H1 (cell line): ENCODE measurements around the gene FTL. TPM values are rescaled to one million over a fixed set of nuclear protein-coding genes. Genes with fewer than 3 reads are reported as not detected.
A peak's percentile ranks its signal among the peaks of the same experiment; 100 is the strongest.

Source experiments
- CTCF ChIA-PET: fragments of 300-600 bp; sonication (Branson Sonifier 250); formaldehyde crosslinking; loops from one replicate; lab custom pipeline; 2021; ENCODE audit not compliant: partially characterized antibody; lab: Charles Lee
- POLR2A ChIA-PET: fragments of 300-600 bp; sonication (Branson Sonifier 250); formaldehyde crosslinking; loops from one replicate; lab custom pipeline; 2021; ENCODE audit warnings: inconsistent platforms; ENCODE audit not compliant: partially characterized antibody; lab: Charles Lee
- DNase-seq, 2 experiments: peaks; one replicate each; pipeline versions ENCODE4 v3.0.0 to v3.0.0-alpha.2; 2010 to 2022; ENCODE audit warnings: low spot score in 2 of 2, low read depth in 1 of 2, mixed read lengths in 1 of 2
- FAIRE-seq: peaks from 2 replicates; lab custom pipeline; 2011; peaks lifted over from hg19 to GRCh38; lab: Jason Lieb, UNC
- H2AFZ ChIP-seq: 2 replicates; pipeline ENCODE4 v1.8.1; 2012; ENCODE audit warnings: low read length, inconsistent platforms
- H2AK5ac ChIP-seq: 2 replicates; pipeline ENCODE4 v1.6.1; 2013; ENCODE audit warnings: low read depth, low read length
- H2BK120ac ChIP-seq: replicated peaks from 2 replicates; pipeline ENCODE3; 2013; ENCODE audit warnings: low read depth, low read length, inconsistent platforms
- H2BK12ac ChIP-seq: 2 replicates; pipeline ENCODE4 v1.6.1; 2013; ENCODE audit warnings: low read depth, low read length
- H2BK15ac ChIP-seq: 2 replicates; pipeline ENCODE4 v1.6.1; 2013; ENCODE audit warnings: low read length
- H2BK20ac ChIP-seq: 2 replicates; pipeline ENCODE4 v1.6.1; 2013; ENCODE audit warnings: low read length
- H2BK5ac ChIP-seq: 2 replicates; pipeline ENCODE4 v1.6.1; 2013; ENCODE audit warnings: low read depth, low read length
- H3K14ac ChIP-seq: 2 replicates; pipeline ENCODE4 v1.6.1; 2013; ENCODE audit warnings: inconsistent platforms; ENCODE audit not compliant: insufficient read length
- H3K18ac ChIP-seq: 2 replicates; pipeline ENCODE4 v1.6.1; 2013; ENCODE audit warnings: low read length; ENCODE audit errors: extremely low read depth
- H3K23ac ChIP-seq: 2 replicates; pipeline ENCODE4 v1.6.1; 2013; ENCODE audit warnings: inconsistent platforms; ENCODE audit not compliant: insufficient read length
- H3K23me2 ChIP-seq: 2 replicates; pipeline ENCODE4 v1.6.1; 2013; ENCODE audit warnings: low read depth, low read length
- H3K27ac ChIP-seq: 2 replicates; pipeline ENCODE4 v1.6.1; 2011; ENCODE audit warnings: low read depth, low read length, inconsistent platforms
- H3K27me3 ChIP-seq, 4 experiments: replicated peaks in 1 of 4; 1 replicate in 1 of 4; 2 replicates in 3 of 4; pipeline versions ENCODE4 v1.6.1 to v1.8.1; 2011 to 2013; ENCODE audit warnings: low read length in 3 of 4, mild to moderate bottlenecking in 3 of 4, inconsistent platforms in 2 of 4, mixed read lengths in 2 of 4, moderate library complexity in 1 of 4; ENCODE audit not compliant: control insufficient read depth in 3 of 4, insufficient read depth in 3 of 4; ENCODE audit errors: extremely low read depth in 1 of 4
- H3K36me3 ChIP-seq, 4 experiments: 2 replicates each; pipeline versions ENCODE4 v1.6.1 to v1.8.1; 2011 to 2013; ENCODE audit warnings: mild to moderate bottlenecking in 4 of 4, low read length in 3 of 4, moderate library complexity in 2 of 4, control low read depth in 1 of 4, inconsistent platforms in 1 of 4; ENCODE audit not compliant: insufficient read depth in 4 of 4, control insufficient read depth in 2 of 4
- H3K4ac ChIP-seq: replicated peaks from 2 replicates; pipeline ENCODE3; 2013; ENCODE audit warnings: low read length, low read depth, mixed read lengths, inconsistent platforms; ENCODE audit not compliant: insufficient read length
- H3K4me1 ChIP-seq, 4 experiments: replicated peaks in 1 of 4; 1 replicate in 1 of 4; 2 replicates in 3 of 4; pipeline versions ENCODE4 v1.6.1 to v1.8.1; 2011 to 2013; ENCODE audit warnings: low read length in 3 of 4, inconsistent platforms in 2 of 4, mixed read lengths in 1 of 4; ENCODE audit not compliant: insufficient read depth in 4 of 4, control insufficient read depth in 3 of 4
- H3K4me2 ChIP-seq, 2 experiments: 2 replicates each; pipeline versions ENCODE4 v1.6.1 to v1.8.1; 2011 to 2013; ENCODE audit warnings: low read depth in 2 of 2, low read length in 2 of 2, control low read depth in 1 of 2, inconsistent platforms in 1 of 2, mild to moderate bottlenecking in 1 of 2; ENCODE audit not compliant: insufficient read depth in 1 of 2
- H3K4me3 ChIP-seq, 4 experiments: fragments of 200-600, 300-600 bp in 1 of 4; sonication (generic), shearing (Covaris generic), sonication (Bioruptor Twin) in 1 of 4; 2 replicates each; pipeline versions ENCODE4 v1.5.1 to v1.8.1; 2011 to 2016; ENCODE audit warnings: low read length in 4 of 4, low read depth in 3 of 4, control low read depth in 2 of 4, inconsistent platforms in 2 of 4, mild to moderate bottlenecking in 2 of 4, mixed read lengths in 1 of 4, moderate library complexity in 1 of 4; ENCODE audit not compliant: insufficient read depth in 2 of 4; ENCODE audit errors: extremely low read depth in 1 of 4
- H3K56ac ChIP-seq: replicated peaks from 2 replicates; pipeline ENCODE3; 2013; ENCODE audit warnings: low read depth, mild to moderate bottlenecking, mixed read lengths, low read length, inconsistent platforms; ENCODE audit not compliant: insufficient read length
- H3K79me1 ChIP-seq: 2 replicates; pipeline ENCODE4 v1.6.1; 2013; ENCODE audit warnings: low read depth, low read length, control low read depth
- H3K79me2 ChIP-seq, 2 experiments: 2 replicates each; pipeline versions ENCODE4 v1.6.1 to v1.8.1; 2012 to 2013; ENCODE audit warnings: low read length in 2 of 2, mild to moderate bottlenecking in 2 of 2, inconsistent platforms in 1 of 2; ENCODE audit not compliant: insufficient read depth in 2 of 2, control insufficient read depth in 1 of 2
- H3K9ac ChIP-seq, 4 experiments: replicated peaks in 1 of 4; 1 replicate in 1 of 4; 2 replicates in 3 of 4; pipeline versions ENCODE4 v1.6.1 to v1.8.1; 2011 to 2013; ENCODE audit warnings: low read depth in 3 of 4, low read length in 3 of 4, control low read depth in 2 of 4, mild to moderate bottlenecking in 2 of 4, moderate library complexity in 2 of 4, inconsistent platforms in 1 of 4; ENCODE audit errors: extremely low read depth in 1 of 4
- H3K9me3 ChIP-seq, 2 experiments: 2 replicates each; pipeline versions ENCODE4 v1.6.1 to v1.8.1; 2012 to 2013; ENCODE audit warnings: mild to moderate bottlenecking in 2 of 2, moderate library complexity in 2 of 2, control low read depth in 1 of 2, inconsistent platforms in 1 of 2, low read depth in 1 of 2, low read length in 1 of 2, mixed read lengths in 1 of 2; ENCODE audit not compliant: insufficient read depth in 2 of 2
- H4K20me1 ChIP-seq, 2 experiments: replicated peaks in 1 of 2; 2 replicates each; pipeline versions ENCODE3 to v1.8.1; 2011 to 2013; ENCODE audit warnings: inconsistent platforms in 2 of 2, low read length in 2 of 2, mild to moderate bottlenecking in 1 of 2; ENCODE audit not compliant: insufficient read depth in 2 of 2, control insufficient read depth in 1 of 2
- H4K5ac ChIP-seq: 2 replicates; pipeline ENCODE4 v1.6.1; 2013; ENCODE audit warnings: low read length, low read depth, mixed read lengths, inconsistent platforms; ENCODE audit not compliant: insufficient read length
- H4K8ac ChIP-seq: 2 replicates; pipeline ENCODE4 v1.8.0; 2013; ENCODE audit warnings: mild to moderate bottlenecking, moderate library complexity, low read length, inconsistent platforms; ENCODE audit not compliant: insufficient read depth; ENCODE audit errors: extremely low read depth
- H4K91ac ChIP-seq: replicated peaks from 2 replicates; pipeline ENCODE3; 2013; ENCODE audit warnings: low read length, mixed read lengths, inconsistent platforms; ENCODE audit not compliant: insufficient read length
- POU5F1 ChIP-seq: IDR thresholded peaks from 2 replicates; pipeline ENCODE4 v1.6.1; 2011; ENCODE audit warnings: low read depth, mild to moderate bottlenecking, low read length, moderate library complexity
- SIN3A ChIP-seq, 2 experiments: IDR thresholded peaks in 1 of 2; conservative IDR thresholded peaks in 1 of 2; 2 replicates each; pipeline ENCODE4 v1.6.1; 2011 to 2012; ENCODE audit warnings: low read length in 2 of 2, improper control_type of control experiment in 1 of 2, low read depth in 1 of 2, mild to moderate bottlenecking in 1 of 2
- WGBS, 2 experiments: shearing (Covaris generic) in 1 of 2; methylation state at CpG; one replicate each; pipeline versions ENCODE4 v1.1.6 to v1.1.7; 2013 to 2015; ENCODE audit warnings: low lambda C conversion rate in 2 of 2, mixed read lengths in 2 of 2, inconsistent platforms in 1 of 2, low coverage in 1 of 2, missing lambda C conversion rate in 1 of 2; ENCODE audit not compliant: insufficient replicate concordance in 2 of 2, insufficient coverage in 1 of 2, insufficient read length in 1 of 2; ENCODE audit errors: extremely low coverage in 1 of 2, missing lambda C conversion rate in 1 of 2; 5-methylcytosine and 5-hydroxymethylcytosine counted together
- polyA plus RNA-seq, 7 experiments: library from polyadenylated mRNA; depleted of rRNA in 3 of 7; stranded (reverse) in 5 of 7; unstranded in 2 of 7; fragments of >200 nt in 5 of 7; fragments of 200-250 nt in 2 of 7; gene quantifications; 1 replicate in 5 of 7; 2 replicates in 1 of 7; 4 replicates in 1 of 7; pipeline versions ENCODE4 v1.2.1 to v1.2.3, GENCODE V29; 2011 to 2013; ENCODE audit warnings: missing spikeins in 2 of 7, mixed read lengths in 2 of 7
- total RNA-seq: library from RNA; stranded (reverse); fragmentation: NEBNext Ultra II Directional; extraction: Animal tissue kit (Norgen Biotek cat#: 25700); gene quantifications from 2 replicates; pipeline ENCODE4 v1.2.1, GENCODE V29; 2021

The FTL gene
- total and polyA plus RNA-seq, 2 of the 8 experiments (the other 6 are each of a cell fraction or from before 2014, with no cell fraction given): 1,751 to 2,427 TPM

GRCh38 chr19:48966541-48967345 lies 1.6 kb downstream of the FTL start:
- Histone ChIP-seq H3K79me2 (peaks cover 0 to 13% of the 10 kb centered on the region in 2 experiments; a peak in 2 of 4 replicates), H2AK5ac (no peak overlapping the region), H4K5ac (no peak overlapping the region), H4K8ac (no peak overlapping the region), H3K27me3 (no peaks in the 10 kb centered on the region), H3K9ac (no peak overlapping the region), H3K4ac (no peak overlapping the region), H4K91ac (no peak overlapping the region), H3K4me1 (peaks cover 4 to 20% (median 13%) of the 10 kb centered on the region in 4 experiments), H4K20me1 (peaks cover 3 to 15% of the 10 kb centered on the region in 2 experiments), H2BK120ac (no peak overlapping the region), H3K9me3 (no peaks in the 10 kb centered on the region), H3K23me2 (peaks cover 17% of the 10 kb centered on the region; the same call in 1 of the 2 replicates), H3K18ac (no peak overlapping the region), H2BK12ac (no peak overlapping the region), H3K23ac (no peak overlapping the region), H3K56ac (no peak overlapping the region), H2BK15ac (no peak overlapping the region), H3K14ac (no peak overlapping the region), H3K79me1 (peaks cover 2% of the 10 kb centered on the region; the same call in 1 of the 2 replicates), H2BK20ac (no peak overlapping the region), H2AFZ (no peak overlapping the region), H3K4me2 (peak overlapping the region; percentile 89 to 99), H3K36me3 (peaks cover 2 to 28% (median 10%) of the 10 kb centered on the region in 4 experiments; a peak in 5 of 8 replicates), H3K27ac (no peak overlapping the region), H3K4me3 (peak overlapping the region; percentile 86 to 96 (median 92); a peak in 7 of 8 replicates), H2BK5ac (no peak overlapping the region)
- WGBS, 2 experiments: 90% methylated on average over 10 of the region's 10 CpGs; no CpG with 5 or more reads in 1 of the 2 experiments
- ChIA-PET CTCF (interaction anchor here (0.6 to 1.4 kb wide), 14 partner anchors 8 to 464 kb away, joined by 3 to 6 read pairs (median 4); partner anchors contain the start of genes GYS1 and RUVBL2), POLR2A (interaction anchor here (0.6 to 5.4 kb wide), 32 partner anchors 8 to 347 kb away, joined by 3 to 56 read pairs (median 4); partner anchors contain the start of genes BAX, DHDH, GYS1 and NUCB1)
- DNase-seq (no peak), FAIRE-seq (no peak)
- no peak for TF ChIP-seq POU5F1
- TF ChIP-seq SIN3A (conservative IDR thresholded peaks at IDR 0.05 in 1 of 2, IDR thresholded peaks at IDR 0.05 in 1 of 2; ENCODE audit: low read depth in 1 of 2, low read length in 2 of 2): 0 out of 4 replicates have a peak, but pooled peaks of 1 of the 2 experiments have one; percentile 6
